Amniotic epithelial cell (primary cell): ENCODE measurements around the gene SURF2.
"Not testable (repeated sequence)": the region's sequence is repeated elsewhere in the genome, so short reads cannot be mapped to it uniquely, and the experiment has no call there.

ENCODE experiments used
- DNase-seq: peaks from one replicate; pipeline ENCODE4 v3.0.0-alpha.2; 2010; ENCODE audit warnings: low read depth

Gene SURF2

DNA sequence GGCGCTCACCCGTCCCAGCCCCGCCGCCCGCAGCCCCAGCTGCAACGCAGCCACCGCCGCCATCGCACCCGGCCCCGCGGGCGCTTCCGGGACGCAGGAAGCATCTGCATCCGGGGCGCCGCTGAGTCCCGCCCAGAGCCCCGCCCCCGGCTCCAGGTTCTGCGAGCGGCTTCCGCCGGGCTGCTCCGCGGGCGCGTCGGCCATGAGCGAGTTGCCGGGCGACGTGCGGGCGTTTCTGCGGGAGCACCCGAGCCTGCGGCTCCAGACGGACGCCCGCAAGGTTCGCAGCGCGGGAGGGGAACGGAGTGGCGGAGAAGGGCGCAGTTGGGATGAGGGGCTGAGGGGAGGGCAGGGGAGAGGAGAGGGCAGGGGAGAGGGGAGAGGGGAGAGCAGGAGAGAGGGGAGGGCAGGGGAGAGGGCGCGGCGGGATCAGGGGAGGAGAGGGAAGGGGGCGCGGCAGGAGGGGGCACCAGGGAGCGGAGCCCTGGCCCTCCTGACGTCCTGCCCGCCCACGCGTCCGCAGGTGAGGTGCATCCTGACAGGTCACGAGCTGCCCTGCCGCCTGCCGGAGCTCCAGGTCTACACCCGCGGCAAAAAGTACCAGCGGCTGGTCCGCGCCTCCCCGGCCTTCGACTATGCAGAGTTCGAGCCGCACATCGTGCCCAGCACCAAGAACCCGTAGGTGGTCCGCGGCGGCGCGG lies at the start of gene SURF2, which contains the start of gene SURF1:
SURF2 (plus strand) TSS at position 160 of the 701 bp plus-strand sequence; CDS start at position 203, 43 bp downstream.
SURF1 (minus strand) TSS at position 97 of the 701 bp plus-strand sequence; CDS start at position 63, 34 bp downstream.
- DNase-seq = peak; percentile 66

DNA sequence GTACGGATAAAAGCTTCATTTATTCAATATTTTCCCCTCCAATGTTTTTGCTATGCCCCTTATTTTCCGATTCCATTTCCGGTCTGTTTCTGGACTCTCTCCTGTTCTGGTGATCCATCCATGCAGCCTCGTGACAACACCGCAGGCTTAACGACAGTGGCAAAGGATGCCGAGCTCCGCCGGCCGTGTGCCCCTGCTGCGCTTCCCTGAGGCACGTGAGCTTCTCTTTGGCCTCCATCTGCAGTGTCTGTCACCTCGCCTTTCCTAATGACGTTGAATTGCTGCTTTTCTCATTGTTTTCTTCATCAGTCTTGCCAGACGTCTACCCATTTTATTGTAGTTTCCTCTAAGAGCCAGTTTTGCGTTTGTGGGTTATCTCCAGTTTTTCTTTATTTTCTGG lies 49.0 kb upstream of the SURF2 start:
- no peak for DNase-seq

DNA sequence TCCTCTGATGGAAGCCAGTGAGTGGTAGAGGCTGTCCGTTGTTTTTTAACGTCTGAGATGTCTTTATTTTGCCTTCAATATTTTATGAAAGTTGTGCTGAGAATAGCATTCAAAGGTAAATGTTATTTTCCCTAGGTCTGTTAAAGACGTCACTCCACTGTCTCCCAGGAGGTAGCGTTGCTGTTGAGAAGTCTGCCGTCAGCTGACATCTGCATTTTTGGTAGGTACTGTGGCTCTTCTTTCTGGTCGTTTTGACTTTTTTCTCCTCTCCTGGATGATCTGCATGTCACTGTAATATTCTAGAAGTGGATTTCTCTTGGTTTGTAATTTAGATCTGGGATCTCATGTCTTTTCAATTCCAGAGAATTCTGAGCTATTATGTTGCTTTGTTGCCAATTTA lies 46.7 kb upstream of the SURF2 start:
- no peak for DNase-seq

DNA sequence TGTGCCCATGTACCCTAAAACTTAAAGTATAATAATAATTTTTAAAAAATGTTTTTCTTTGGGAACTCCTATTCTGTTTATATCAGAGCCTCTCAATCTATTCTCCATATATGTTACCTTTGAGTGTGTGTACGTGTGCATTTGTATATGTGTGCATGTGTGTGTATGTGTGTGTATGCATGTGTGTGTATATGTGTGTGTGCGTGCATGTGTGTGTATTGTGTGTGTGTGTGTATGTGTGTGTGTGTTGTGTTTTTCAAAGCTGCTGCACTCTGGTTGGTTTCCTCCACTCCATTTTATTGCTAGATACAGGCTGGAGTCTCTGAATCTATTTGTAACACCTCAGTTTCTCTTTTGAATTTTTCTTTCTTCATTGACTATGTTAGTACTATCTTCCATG lies 40.4 kb upstream of the SURF2 start:
- DNase-seq = no peak

DNA sequence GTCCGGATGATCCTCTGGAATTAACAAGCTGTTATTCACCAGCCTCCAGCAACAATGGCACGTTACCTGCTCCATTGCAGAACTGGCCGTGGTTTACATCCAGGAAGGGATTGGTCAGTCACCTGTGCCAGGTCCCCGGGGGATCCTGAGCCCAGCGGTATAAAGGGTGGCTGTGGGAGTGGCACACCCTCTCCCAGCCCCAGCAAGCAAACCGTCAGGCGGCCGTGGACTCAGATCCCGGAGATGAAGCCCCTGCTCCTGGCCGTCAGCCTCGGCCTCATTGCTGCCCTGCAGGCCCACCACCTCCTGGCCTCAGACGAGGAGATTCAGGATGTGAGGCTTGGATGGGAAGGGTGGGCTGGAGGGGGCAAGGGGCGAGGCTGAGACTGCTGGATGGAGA lies 38.8 kb upstream of the SURF2 start:
- not testable (repeated sequence) for DNase-seq

DNA sequence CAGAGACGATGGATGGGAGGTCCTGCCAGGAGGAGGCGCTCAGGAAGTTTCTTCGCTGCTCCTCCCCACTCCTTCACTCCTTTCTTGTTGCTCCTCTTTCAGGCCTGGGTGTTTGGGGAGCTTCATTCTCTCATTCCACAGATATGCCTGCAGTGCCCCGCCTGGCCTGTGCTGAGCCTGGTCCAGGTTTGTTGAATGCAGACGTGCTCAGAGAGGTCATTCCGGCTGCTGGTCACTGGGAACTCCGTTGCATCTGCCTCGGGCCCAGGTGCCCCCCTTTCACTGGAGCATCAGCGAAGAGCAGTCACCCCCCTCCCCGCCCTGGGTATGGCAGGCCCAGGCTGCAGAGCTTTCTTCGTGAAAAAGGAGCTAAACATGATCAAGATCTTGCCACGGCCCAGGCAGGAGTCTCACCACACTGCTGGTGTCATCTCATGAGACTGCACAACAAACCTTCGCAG lies 35.9 kb upstream of the SURF2 start:
- DNase-seq = no peak

DNA sequence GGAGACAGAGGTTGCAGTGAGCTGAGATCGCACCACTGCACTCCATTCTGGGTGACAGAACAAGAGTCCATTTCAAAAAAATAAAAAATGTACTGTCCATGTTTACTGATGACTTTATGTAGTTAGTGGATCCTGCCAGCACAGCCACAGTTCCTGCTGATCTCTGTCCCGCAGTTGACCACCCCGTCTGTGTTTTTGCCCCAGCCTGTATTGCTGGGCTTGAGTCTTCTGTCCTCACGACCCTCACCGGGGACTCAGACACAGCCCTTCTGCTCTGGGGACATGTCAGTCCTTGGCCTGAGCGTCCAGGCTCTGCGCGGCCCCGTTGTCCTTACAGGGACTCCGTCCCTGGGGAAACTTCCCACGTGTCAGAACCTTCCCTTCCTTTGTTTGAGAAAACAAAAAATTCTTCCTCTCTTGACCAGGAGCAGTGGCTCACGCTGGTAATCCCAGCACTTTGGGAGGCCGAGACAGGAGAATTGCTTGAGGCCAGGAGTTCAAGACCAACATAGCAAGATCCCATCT lies 34.9 kb upstream of the SURF2 start:
- no peak for DNase-seq

DNA sequence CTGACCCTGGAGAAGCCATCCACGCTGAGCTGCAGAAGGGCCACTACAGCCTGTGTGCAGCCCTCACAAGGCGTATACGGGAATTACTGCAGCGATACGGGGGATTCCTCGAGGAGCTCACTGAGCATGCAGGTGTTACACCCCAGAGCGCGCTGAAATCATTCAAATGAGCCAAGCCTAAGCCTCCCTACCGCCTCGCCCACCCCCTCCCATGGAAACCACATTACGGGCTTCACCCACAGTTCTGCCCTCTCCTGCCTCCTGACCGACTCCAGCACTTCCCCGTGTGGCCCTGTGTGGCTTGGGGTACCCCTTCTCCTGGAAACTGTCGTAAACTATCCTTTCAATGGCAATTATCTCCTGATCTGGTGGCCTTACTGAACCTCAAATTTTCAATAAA lies 33.6 kb upstream of the SURF2 start:
- no peak for DNase-seq

DNA sequence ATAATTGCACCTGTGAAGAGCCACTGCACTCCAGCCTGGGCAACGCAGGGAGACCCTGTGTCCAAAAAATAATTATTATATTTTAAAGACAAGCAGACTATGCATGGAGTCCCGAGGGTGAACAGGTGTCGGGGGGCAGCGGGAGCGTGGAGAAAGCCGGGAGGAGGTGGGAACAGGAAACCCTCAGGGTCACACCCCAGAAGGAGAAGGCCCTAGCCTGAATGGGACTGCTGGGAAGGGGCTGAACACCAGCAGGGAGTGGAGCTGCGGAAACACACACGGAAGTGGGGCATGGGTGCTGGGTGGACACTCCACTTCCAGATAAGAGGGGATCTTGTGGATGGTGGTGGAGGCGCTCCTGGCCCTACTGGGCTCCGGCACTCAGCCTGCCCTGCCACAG lies 33.1 kb upstream of the SURF2 start:
- no peak for DNase-seq

DNA sequence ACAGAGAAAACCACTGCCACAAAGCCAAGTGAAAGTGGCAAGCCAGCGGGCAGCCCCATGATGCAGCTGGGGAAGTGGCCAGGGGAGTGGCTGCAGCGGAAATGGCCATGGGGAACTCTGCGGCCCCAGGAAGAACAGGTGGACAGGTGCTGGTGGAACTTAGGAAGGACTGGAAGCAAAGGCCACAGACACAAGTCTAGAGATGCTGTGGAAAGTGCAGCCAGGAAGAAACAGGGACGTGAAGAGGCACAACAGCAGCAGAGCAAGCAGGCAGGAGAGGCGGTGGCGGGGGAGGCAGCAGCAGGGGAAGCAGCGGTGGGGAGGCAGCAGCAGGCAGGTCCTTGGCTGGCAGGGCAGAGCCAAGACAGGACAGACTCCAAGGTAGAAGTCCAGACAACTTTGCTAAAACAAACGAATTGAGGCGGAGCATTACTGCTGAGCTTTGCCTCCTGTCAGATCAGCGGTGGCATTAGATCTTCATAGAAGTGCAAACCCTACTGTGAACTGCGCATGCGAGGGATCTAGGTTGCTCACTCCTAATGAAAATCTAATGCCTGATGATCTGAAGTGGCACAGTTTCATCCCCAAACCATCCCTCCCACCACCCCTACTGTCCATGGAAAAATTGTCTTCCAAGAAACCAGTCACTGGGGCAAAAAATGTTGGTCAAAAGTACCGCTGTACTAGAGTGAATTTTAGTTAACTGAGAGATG lies 32.2 kb upstream of the SURF2 start:
- no peak for DNase-seq

DNA sequence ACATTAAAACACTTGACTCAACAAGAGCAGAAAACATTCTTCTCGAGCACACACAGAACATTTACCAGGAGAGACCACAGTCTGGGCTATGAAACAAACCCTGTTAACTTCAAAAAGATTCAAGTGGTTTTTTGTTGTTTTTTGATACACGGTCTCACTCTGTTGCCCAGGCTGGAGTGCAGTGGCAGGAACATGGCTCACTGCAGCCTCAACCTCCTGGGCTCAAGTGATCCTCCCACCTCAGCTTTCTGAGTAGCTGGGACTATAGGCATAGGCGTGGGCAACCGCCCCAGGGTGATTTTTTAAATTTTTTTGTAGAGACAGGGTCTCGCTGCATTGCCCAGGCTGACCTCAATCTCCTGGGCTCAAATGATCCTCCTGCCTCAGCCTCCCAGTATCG lies 29.3 kb upstream of the SURF2 start:
- DNase-seq = not testable (repeated sequence)

DNA sequence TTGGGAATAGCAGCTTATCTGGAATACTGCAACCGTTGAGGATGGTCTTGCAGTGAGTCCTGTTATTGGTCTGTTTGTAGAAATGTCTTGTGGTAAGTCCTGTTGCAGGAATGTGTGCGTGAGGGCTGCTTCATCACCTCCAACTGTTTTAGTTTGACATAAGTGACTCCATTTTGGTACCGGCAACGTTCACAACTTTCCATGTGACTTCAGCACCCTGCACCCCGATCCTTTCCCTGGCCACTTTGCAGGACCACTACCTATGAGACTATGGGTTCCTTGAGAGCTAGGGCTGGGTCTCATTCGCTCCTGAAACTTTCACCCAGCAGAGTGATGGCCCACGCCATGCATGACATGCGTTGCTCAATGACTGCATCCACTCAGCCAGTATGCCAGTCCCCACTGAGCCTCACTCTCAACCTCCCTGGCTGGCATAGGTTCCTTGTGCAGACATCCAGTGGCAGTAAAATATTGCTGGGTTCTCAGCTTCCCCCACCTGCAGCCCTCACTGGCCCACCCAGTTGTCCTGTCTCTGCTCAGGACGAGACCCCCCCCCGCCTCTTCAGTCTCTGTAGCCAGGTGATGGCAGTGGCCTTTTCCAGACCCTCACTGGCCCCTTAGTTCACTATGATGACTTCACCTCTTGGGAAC lies 28.4 kb upstream of the SURF2 start:
- DNase-seq = no peak

DNA sequence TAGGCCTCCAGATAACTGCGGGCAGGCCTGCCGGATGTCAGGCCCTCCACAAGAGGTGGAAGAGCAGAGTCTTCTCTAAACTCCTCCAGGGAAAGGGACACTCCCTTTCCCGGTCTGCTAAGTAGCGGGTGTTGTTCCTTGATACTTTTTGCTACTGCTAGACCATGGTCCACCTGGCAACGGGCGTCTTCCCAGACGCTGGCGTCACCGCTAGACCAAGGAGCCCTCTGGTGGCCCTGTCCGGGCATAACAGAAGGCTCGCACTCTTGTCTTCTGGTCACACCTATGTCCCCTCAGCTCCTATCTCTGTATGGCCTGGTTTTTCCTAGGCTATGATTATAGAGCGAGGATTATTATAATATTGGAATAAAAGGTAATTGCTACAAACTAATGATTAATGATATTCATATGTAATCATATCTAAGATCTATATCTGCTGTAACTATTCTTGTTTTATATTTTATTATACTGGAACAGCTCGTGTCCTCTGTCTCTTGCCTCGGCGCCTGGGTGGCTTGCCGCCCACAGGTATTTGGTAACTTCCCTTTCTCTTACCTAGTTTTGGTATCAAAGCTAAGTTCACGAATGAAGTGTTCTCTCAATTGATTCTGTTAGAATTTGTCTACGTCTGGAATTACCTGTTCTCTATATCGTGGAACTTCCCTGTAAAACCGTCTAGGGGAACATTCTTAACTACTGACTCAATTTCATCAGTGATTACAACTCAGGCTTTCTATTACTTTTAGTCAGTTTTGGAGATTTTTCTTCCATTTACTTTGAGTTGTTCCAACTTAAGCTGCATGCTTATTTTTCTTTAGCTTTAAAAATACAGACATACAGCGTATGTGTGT lies 26.8 kb upstream of the SURF2 start:
- DNase-seq = peak; percentile 28

DNA sequence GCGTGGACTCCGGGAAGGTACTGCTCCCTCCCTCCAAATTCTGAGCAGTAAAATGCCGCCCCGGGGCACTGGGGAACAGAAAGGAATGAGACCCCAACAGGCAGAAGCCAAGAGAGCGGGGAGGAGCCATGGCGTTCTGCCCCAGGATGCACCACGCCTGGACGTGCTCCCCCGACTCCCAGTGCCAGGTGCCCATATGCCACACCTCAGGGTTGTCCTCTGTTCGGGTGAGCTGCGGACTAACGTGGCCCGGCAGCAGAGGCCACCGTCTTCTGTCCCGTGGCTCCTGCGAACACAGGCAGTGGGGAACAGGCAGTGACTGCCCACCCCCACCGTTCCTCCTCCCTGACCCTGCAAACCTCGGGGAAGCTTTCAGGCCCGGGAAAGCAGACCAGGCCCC lies 25.1 kb upstream of the SURF2 start:
- DNase-seq = no peak

DNA sequence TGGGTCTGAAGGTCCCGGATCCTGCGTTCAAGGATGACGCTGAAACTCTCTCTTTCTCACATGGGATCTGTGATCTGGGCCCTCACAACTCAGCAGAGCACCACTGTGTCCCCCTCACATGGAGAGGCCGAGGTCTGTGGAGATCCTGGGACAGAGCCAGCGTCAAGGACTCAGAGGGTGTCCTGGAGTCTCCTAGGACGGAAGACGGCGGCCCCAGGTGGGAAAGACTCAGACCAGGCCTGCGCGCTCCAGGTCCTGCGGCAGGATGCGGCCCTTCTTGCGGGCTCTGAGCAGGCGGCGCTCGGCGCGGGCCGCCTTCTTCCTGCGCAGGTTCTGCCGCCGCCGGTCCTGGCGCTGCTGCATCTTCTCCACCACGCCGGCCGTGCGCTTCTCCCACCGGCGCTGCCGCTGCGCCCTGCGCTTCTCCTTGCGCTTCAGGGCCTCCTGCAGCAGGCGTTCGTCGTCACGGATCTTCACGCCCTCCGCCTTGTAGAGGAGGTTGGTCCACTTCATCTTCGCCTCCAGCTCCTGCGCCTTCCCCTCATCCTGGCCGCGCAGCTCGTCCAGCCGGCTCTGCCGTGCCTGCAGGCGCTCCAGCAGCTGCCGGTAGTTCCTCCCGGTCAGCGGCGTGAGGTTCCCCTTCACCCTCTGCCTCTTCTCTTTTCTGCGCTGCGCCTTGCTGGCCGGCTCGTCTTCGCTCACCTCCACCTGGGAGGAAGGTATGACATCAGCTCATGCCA lies 24.5 kb upstream of the SURF2 start:
- DNase-seq = no peak

DNA sequence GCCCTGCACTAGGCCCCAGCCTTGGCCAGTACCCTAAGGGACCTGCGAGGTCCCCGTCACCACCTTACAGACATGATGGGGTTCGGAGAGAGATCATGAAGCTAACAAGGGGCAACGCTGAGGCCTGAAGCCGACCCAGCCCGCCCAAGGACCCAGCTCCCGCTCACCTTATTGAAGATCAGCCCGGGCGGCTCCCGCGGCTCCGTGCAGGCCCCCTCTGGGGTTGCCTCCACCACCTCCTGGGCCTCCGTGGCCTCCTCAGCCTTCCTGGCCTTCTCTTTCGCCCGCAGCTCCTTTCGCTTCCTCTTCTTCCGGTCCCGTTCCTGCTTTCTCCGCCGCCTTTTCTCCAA lies 24.0 kb upstream of the SURF2 start:
- no peak for DNase-seq

DNA sequence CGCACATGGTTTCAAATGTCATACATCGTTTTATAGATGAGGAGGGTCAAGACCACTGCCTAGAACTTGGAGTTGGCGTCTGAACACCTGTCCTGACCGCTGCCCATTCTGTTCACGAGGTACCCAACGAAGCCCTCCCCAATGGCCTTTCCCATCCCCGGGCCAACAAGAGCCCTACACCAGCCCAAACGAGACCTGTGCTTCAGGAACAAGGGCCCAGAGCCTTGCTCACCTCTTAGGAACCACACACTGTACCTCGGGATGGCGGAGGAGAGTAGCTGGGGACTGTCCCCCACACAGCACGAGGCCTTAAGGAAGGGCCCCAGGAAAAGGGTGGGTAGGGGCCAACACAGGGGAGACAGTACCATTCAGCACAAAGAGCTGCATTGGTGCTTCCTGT lies 23.3 kb upstream of the SURF2 start:
- DNase-seq = no peak

DNA sequence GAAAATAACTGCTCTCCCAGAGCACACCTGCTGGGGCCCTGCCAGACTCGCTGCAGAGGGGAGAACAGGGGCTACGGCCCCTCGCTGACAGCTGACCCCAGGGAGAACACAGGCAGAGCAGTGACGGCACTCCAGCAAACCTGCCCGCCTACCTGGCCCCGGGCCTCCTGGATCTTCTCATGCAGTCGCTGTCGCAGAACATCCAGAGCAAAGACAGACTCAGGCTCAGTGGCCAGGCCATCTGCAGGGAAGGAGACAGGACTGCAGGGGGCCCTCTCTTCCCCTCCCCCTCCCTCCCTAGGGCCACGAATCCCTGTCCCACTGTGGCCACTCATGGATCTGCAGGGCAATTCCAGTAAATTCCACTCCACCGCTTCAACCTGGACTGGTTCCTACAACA lies 22.8 kb upstream of the SURF2 start:
- no peak for DNase-seq

DNA sequence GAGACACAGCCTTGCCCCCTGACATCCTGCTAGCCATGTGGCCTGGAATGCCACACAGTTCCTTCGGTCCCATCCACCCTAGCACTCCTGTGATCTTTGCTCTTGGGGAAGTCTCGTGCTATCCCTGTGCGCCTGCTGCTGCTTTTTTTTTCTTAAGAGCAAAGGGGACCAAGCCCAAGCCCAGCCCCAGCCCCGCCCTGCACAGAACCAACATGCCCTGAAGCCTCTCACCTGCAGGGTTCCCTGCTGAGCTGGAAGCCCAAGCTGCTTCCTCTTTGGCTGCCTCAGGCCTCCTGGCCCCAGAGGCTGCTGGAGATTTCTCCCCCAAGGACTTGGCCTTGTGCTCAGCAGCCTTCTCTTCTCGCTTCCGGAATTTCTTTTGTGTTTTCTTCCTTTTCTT lies 22.2 kb upstream of the SURF2 start:
- DNase-seq = no peak

DNA sequence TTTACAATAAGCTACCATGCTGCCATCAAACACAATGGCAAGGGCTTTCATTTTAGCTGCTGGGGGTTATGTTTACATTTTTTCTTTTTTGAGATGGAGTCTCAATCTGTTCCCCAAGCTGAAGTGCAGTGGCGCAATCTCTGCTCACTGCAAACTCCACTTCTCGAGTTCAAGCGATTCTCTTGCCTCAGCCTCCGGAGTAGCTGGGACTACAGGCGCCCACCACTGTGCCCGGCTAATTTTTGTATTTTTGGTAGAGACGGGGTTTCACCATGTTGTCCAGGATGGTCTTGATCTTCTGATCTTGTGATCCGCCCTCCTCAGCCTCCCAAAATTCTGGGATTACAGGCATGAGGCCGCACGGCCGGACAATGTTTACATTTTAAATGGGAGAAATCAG lies 21.5 kb upstream of the SURF2 start:
- not testable (repeated sequence) for DNase-seq
